ENCODE measurements around the gene IRAK1BP1.
"Not testable (repeated sequence)": the region's sequence is repeated elsewhere in the genome, so short reads cannot be mapped to it uniquely, and the experiment has no call there.

Gene IRAK1BP1

DNA sequence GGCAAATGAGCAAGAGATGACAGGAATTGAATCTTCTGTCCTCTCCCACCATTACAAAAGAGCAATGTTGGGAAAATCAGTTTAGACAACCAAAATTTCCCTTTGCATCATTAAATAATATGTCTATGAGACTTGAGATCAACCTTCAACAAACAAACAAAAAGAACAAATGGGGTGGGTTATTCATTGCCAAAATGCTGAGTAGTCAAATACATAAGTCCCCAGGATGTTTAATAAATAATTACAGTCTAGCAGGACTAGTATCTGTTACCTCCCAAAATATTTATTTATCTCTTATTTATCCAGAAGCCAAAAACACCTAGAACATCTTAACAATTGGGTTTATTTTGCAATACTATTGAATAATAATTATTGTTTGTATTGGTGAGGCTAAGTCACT, 16.2 kb upstream of the IRAK1BP1 start:
- no peak overlapping the region for H3K4me3 ChIP-seq (ENCODE audit: low read length)
- no peak for DNase-seq (ENCODE audit: low read depth)
- TF ChIP-seq, protein P1, sequence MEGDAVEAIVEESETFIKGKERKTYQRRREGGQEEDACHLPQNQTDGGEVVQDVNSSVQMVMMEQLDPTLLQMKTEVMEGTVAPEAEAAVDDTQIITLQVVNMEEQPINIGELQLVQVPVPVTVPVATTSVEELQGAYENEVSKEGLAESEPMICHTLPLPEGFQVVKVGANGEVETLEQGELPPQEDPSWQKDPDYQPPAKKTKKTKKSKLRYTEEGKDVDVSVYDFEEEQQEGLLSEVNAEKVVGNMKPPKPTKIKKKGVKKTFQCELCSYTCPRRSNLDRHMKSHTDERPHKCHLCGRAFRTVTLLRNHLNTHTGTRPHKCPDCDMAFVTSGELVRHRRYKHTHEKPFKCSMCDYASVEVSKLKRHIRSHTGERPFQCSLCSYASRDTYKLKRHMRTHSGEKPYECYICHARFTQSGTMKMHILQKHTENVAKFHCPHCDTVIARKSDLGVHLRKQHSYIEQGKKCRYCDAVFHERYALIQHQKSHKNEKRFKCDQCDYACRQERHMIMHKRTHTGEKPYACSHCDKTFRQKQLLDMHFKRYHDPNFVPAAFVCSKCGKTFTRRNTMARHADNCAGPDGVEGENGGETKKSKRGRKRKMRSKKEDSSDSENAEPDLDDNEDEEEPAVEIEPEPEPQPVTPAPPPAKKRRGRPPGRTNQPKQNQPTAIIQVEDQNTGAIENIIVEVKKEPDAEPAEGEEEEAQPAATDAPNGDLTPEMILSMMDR (IDR thresholded peaks at IDR 0.05; ENCODE audit: insufficient read depth, low read depth, low read length, missing control alignments) = no peak

DNA sequence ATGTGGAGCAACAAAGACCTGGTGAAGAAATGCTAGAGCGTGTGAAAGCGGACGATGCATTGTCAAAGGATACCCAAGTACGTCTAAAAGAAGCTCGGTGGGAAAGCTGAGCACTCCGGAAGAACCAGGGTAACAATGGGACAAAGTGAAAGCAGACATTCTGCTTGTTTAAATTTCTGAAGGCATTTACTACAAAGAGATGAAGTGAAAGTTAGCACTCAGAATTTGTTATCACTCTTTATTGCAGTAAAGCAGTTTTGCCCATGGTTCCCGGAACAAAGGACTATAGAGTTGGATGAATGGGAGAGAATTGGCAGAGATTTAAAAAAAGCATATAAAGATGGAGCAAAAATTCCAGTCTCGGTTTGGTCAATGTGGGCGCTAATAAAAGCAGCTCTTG, 12.8 kb upstream of the IRAK1BP1 start:
- no peak for DNase-seq (ENCODE audit: low read depth)
- TF ChIP-seq, protein P1 (IDR thresholded peaks at IDR 0.05; ENCODE audit: insufficient read depth, low read depth, low read length, missing control alignments) = no peak
- no peak overlapping the region for H3K4me3 ChIP-seq (ENCODE audit: low read length)

DNA sequence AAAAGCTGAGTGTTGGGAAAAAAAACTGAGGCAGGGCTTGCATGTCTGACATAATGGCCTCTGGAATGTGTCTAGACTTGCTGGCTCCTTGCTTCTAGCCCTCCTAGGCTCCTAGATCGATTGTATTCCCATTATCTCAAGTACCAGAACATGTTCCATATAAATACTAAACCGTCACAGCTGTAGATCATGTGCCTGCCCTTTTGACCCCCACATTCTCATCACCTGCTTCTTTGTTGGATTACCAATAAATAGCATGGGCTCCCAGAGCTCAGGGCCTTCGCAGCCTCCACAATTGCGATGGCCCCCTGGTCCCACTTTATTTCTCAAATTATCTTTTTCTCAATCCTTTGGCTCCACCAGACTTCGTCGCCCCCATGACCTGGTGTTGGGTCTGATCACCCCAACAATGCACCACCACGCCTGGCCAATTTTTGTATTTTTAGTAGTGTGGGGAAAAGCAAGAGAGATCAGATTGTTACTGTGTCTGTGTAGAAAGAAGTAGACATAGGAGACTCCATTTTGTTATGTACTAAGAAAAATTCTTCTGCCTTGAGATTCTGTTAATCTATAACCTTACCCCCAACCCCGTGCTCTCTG, 8.9 kb upstream of the IRAK1BP1 start:
- not testable (repeated sequence) for H3K4me3 ChIP-seq (ENCODE audit: low read length); DNase-seq (ENCODE audit: low read depth)

DNA sequence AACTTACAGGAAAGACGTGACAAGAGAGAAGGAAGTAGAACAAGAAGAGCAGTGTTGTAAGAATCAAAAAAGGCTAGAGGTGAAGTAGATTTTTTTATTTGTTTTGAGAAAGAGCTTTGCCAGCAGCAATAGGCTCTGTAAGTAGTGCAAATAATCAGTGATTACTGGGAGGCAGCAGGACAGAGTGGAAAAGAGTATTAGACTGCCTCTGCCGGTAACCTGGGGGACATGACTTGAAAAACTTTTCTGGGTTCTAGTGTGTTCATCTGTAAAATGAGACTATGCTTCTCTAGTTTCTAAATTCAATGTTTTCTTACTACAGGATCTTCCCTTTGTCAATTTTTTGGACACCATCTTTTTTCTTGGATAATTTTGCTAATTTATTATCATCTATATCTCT, 5.8 kb upstream of the IRAK1BP1 start:
- DNase-seq (ENCODE audit: low read depth) = peak; percentile 8
- TF ChIP-seq, protein P1 (IDR thresholded peaks at IDR 0.05; ENCODE audit: insufficient read depth, low read depth, low read length, missing control alignments) = peak; percentile 37
- H3K4me3 ChIP-seq (ENCODE audit: low read length) = no peak overlapping the region

DNA sequence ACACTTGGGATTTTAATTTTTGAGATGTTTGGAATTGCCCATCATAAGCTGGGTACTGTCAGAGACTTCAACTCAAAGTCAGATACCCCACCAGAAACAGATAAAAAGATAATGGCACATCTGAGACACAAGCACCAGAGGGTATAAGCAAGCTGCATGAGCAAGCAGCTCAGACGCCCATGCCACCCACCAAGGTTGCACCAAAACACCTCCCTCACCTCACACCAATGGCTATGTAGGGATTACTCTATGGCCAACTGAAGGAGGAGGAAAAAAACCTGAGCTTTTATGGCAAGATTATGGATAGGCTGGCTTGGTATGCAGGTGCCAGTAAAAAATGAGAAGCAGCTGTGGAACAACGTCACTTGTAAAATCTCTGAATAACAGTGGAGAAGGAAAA, 3.8 kb upstream of the IRAK1BP1 start:
- H3K4me3 ChIP-seq (ENCODE audit: low read length) = no peak overlapping the region
- DNase-seq (ENCODE audit: low read depth) = no peak
- TF ChIP-seq, protein P1 (IDR thresholded peaks at IDR 0.05; ENCODE audit: insufficient read depth, low read depth, low read length, missing control alignments) = no peak

DNA sequence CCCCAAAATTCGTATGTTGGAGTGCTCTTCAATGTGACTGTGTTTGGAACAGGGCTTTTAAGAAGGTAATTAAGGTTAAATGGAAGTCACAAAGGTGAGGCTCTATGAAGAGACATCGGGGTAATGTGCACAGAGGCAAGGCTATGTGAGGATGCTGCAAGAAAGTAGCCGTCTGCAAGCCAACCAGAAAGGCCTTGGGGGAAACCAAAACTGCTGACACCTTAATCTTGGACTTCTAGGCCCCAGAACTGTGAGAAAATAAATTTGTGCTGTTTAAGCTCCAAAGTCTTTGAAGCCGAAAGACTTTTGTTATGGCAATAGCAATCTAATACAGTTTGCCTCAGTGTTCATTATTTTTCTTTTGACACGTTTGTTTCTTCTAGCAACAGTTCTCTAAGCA, 2.4 kb upstream of the IRAK1BP1 start:
- TF ChIP-seq, protein P1 (IDR thresholded peaks at IDR 0.05; ENCODE audit: insufficient read depth, low read depth, low read length, missing control alignments) = no peak
- no peak for DNase-seq (ENCODE audit: low read depth)
- H3K4me3 ChIP-seq (ENCODE audit: low read length) = no peak overlapping the region

DNA sequence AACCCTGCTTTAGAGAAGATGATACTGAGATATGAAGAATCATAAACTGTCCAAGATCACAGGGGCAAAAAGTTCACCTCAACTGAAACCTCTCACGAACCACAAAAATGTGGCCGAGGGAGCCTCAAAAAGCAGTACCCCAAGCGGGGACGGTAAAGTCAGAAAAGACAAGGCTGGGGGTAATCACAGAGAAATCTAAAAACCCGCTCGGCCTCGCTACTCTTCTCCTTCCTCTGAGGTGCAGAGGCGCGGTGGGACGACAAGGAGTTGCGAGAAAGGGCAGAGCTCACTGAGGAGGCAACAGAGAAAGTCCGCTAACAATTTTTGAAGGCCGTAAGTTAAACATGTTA, 356 bp upstream of the IRAK1BP1 start:
- H3K4me3 ChIP-seq (ENCODE audit: low read length) = peak overlapping the region; percentile 77
- no peak for DNase-seq (ENCODE audit: low read depth)
- TF ChIP-seq, protein P1 (IDR thresholded peaks at IDR 0.05; ENCODE audit: insufficient read depth, low read depth, low read length, missing control alignments) = no peak

All from epithelial cell of esophagus (primary cell).